ACHN (cell line): Measurements from ENCODE around the gene CTSK.
"Not testable (repeated sequence)": the region's sequence is repeated elsewhere in the genome, so short reads cannot be mapped to it uniquely, and the experiment has no call there.

ENCODE experiments used
- DNase-seq: peaks from one replicate; pipeline ENCODE4 v3.0.0-alpha.2; 2015
- in situ Hi-C: cut with HindIII; loops from 2 replicates; pipeline ENCODE4 v1.10.0; 2017; ENCODE audit warnings: low sequenced_read_pairs, low pct_ligation_motif_present, low pct_unique_long_range_greater_than_20kb

The CTSK gene

DNA sequence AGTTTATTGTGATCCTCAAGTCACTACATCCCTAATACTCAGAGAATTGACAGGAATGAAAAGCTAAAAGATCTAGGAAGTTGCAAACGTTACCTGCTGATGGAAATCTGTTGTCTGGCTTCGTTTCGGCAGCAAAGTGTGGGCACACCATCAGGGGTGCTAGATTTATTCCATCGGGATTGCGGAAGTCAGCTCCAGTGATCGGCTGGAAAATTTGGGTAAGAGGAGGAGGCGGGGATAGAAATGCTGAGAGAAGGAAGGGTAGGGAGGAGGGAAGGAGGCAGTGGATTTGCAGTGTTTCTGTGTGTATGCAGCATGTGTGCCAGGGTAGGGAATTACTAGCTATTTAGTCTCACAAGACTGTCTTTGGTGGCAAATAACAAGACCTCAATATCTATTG lies at the start of gene CTSK:
Gene CTSK (minus strand): TSS at position 140 of the 400 bp plus-strand sequence. CDS start 1,455 bp downstream, outside the sequence.
- no peak for DNase-seq
- in situ Hi-C loops: no loop called here

DNA sequence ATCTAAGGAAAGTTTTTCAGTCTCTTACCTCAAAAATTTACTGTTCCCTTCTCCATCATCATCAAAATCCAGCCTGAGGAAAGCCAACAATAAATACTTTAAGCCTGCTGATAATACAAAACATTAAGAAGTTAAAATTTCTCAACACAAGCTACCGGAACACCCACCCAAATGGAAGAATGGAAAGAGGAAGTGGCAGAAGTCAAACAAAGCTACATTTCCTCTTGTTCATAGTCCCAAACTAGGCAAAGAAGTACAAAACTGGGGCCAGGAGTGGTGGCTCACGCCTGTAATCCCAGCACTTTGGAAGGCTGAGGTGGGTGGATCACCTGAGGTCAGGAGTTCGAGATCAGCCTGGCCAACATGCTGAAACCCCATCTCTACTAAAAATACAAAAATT lies 44.7 kb upstream of the CTSK start:
- in situ Hi-C loops, DNase-seq: not testable (repeated sequence)

DNA sequence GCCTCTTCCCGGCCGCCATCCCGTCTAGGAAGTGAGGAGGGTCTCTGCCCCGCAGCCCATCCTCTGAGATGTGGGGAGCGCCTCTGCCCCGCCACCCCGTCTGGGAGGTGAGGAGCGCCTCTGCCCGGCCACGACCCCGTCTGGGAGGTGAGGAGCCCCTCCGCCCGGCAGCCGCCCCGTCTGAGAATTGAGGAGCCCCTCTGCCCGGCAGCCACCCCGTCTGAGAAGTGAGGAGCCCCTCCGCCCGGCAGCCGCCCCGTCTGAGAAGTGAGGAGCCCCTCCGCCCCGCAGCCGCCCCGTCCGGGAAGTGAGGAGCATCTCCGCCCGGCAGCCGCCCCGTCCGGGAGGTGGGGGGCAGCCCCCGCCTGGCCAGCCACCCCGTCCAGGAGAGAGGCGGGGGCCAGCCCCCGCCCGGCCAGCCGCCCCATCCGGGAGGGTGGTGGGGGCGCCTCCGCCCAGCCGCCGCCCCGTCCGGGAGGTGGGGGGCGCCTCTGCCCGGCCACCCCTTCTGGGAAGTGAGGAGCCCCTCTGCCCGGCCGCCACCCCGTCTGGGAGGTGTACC lies 42.8 kb upstream of the CTSK start:
- DNase-seq, in situ Hi-C loops: not testable (repeated sequence)

DNA sequence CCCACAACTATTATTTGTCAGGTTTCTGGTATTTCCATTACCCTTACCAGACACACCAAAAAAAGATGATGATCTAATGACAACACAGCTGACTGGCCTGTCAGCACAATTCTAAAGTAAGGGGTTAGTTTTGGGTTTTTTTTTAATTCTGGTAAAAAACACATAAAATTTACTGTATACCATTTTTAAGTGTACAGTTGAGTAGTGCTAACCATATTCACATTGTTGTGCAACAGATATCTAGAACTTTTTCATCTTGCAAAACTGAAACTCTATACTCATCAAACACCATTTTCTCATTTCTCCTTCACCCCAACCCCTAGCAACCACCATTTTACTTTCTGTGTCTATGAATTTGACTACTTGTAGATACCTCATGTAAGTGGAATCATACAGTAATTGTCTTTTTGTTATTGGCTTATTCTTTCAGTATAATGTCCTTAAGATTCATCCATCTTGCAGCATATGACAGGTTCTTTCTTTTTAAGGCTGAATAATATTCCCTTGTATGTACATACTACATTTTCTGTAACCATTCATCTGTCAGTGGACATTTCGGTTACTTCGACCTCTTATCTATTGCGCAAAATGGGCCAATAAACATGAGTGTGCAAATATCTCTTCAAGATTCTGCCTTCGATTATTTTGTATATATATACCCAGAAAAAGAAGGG lies 38.5 kb upstream of the CTSK start:
- in situ Hi-C loops: no loop called here
- no peak for DNase-seq

DNA sequence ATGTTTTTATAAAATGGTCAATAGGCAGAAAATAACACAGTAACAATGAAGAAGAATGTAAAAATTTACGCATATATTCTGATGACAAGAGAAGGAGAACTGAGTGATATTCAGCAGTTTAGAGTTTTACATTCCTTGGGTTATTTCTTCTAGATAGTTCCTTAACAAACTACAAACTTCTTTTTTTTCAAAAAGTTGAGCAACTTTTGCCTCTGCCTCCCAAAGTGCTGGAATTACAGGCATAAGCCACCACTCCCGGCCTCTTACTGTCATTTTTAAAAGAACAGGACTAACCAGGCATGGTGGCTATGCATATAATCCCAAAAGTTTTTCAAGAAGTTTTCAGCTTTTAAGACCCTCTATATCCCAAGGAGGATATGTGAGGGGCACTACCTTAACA lies 35.4 kb upstream of the CTSK start:
- in situ Hi-C loops: no loop called here

DNA sequence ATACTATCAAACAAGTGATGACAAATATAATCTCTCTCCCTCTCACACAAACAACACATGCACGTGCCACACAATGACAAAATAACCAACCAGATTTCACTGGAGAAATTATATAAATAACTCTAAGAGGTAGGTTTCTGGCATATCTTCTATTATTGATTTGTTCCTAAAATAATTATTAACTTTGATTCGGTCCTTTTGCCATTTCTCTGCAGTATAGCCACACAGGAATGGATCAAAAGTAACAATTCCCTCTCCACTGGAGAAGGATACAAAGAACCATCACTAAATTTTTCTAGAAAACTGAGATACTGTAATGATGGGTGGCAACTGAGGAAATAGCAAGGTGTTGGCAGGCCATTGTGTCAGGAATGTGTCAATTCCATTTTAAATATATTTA lies 34.9 kb upstream of the CTSK start:
- in situ Hi-C loops: no loop called here
- DNase-seq: no peak

More for the DNA sequence above, 35.4 kb upstream of the CTSK start:
- DNase-seq: no peak

DNA sequence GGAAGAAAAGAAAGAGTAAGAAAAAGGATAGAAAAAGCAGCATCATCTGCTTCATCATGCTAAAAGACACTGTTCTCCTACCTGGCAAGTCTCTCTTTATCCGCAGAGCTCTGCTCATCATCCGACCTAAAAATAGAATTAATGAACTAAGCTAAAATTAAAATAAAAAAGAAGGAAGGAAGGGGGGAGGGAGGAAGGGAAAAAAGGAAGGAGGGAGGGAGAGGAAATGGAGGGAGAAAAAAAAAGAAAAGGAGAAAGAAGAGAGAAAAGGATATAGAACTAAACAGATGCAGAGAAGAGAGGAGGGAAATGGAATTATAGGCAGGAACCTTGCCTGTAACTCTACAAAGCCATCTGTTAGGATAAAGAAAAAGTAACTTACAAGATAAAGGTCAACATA lies 34.3 kb upstream of the CTSK start:
- in situ Hi-C loops: no loop called here
- DNase-seq: no peak

DNA sequence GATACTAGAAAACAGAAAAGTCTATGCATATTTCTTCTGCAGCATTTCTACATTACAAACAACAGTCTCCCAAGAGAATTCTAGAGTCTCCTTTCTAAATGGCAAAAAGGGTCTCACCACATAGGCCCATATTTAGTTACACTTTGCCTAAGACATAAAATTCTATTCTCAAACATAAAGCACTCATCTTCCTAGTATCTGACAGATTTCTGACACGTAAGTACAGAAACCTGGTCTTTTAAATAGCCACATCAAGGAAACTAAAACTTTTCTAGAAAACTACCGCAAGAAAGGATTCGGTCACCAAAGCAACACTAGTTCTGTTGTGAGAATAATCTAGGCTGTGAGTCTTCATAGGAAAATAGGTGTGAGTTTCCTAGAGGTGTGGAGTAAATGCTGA lies 33.6 kb upstream of the CTSK start:
- in situ Hi-C loops: no loop called here
- no peak for DNase-seq

DNA sequence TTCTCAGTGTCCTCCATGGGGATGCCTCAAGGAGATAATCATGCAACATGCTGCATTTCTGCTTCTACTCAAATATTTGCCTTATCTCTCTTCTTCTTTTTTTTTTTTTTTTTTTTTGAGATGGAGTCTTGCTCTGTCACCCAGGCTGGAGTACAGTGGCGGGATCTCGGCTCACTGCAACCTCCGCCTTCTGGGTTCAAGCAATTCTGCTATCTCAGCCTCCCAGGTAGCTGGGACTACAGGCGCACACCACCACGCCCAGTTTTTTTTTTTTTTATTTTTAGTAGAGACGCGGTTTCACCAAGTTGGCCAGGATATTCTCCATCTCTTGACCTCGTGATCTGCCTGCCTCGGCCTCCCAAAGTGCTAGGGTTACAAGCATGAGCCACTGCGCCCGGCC lies 32.8 kb upstream of the CTSK start:
- in situ Hi-C loops, DNase-seq: not testable (repeated sequence)

DNA sequence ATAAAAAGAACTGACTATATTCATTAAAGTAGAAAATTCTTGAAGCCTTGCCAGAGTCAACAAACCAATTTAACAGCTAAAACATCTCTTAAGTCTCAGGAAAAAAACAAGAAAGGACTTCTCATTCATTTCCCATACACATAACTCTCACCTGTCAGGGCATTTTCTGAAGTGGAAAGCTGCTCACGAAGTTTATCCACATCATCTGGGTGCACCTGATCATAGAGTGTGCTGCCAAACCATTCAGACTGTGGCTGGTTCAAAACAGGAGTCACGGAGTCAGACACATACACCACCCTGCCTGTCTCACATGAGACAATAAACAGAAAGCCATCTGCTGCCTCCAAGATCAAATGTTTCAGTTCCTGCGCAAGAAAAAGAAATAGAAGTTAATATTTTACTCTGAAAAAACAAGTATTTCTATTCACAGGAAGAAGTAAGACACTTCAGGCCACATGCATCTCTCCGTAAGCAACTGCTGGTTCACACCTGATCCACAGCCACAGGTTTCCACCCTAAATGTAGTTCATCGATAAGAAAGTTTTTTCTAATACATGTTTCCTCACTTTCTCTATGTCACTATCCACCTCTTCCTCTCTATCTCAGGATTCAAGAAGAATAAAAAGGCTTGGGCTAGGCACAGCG lies 28.2 kb upstream of the CTSK start:
- in situ Hi-C loops: no loop called here
- no peak for DNase-seq

DNA sequence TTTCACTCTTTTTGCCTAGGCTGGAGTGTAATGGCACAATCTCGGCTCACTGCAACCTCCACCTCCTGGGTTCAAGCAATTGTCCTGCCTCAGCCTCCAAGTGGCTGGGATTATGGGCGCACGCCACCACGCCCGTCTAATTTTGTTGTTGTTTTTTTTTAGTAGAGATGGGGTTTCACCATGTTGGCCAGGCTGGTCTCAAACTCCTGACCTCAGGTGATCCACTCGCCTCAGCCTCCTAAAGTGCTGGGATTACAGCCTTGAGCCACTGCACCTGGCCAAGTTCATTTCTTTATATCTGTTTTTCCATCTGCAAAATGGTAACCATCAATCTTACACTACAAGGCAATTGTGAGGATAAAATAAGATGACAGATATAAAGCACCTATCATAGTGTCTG lies 25.9 kb upstream of the CTSK start:
- DNase-seq, in situ Hi-C loops: not testable (repeated sequence)

DNA sequence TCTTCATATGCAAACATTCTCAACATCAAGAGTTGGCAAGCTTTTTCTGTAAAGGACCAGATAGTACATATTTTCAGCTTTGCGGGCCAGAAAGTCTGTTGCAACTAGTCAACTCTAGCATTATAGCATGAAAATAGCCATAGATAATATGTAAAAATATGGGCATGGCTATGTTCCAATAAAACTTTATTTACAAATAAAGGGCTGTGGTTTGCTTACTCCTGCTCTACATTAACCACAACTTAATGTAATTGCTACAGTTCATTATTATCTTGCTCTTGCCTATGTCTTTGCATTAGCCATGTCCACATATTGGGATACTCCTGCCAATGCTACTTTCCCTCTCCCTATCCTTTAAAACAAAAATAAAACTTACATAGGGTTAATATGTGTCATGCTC lies 24.5 kb upstream of the CTSK start:
- no peak for DNase-seq
- in situ Hi-C loops: no loop called here

DNA sequence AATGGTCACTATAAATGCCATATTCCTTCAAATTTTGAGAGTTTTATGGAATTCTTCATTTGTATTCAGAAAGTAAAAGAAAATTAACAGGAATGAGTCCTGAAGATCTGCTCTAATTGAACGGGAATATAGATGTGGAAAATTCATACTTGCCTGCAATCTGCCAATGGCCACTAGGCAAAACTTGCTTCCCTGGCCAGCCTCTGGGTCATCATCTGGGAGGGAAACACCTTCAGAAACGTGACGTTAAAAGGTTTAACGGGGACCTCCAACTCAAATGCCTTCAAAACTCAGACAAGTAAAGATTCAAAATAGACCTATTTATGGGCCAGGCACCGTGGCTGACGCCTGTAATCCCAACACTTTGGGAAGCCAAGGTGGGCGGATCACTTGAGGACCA lies 21.7 kb upstream of the CTSK start:
- DNase-seq: peak; percentile 4
- in situ Hi-C loops: no loop called here

DNA sequence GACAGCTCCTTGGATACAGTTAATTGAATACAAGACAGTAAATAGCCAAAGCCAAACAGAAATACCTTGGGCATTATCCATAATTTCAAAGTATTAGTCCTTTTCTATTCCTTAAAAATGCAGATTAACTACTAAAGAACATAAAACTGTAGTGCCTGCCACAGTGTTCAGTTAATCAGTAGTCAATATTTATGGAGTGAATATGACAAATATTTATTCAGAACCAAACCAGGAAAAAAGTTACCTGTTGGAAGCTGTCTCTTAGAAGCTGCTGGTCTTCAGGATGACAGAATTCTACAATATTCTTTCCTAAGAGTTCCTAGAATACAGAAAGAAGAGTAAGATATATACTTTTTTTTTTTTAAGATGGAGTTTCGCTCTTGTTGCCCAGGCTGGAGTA lies 18.2 kb upstream of the CTSK start:
- no peak for DNase-seq
- in situ Hi-C loops: no loop called here

DNA sequence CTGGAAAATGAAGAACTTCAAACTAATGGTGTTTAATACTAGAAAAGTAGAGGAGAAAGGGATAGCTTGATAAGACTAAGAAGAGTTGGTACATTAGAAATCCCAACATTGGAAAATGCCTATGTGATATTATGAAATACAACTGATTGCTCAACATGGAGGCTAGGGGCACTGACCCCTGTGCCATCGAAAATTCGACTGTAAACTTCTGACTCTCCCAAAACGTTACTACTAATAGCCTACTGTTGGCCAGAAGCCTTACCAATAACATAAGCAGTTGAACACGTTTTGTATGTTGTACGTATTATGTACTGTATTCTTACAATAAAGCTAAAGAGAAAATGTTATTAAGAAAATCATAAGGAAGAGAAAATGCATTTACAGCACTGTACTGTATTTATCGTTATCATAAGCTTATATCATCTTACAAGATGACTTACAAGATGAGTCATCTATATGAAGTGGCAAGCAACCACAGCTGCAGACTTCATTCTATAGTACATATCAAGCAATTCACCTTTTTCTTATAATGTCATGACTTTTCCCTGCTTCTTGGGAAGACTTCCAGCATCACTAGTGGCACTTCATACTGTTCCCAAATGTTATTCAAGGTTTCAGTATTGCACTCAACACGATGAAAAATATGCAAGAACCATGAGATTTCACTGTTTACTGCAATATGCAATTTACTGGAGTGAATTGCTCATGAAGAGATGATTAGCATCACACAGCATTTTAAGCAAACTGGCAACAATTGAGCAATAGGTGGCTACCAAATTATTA lies 12.9 kb upstream of the CTSK start:
- in situ Hi-C loops: no loop called here
- no peak for DNase-seq

DNA sequence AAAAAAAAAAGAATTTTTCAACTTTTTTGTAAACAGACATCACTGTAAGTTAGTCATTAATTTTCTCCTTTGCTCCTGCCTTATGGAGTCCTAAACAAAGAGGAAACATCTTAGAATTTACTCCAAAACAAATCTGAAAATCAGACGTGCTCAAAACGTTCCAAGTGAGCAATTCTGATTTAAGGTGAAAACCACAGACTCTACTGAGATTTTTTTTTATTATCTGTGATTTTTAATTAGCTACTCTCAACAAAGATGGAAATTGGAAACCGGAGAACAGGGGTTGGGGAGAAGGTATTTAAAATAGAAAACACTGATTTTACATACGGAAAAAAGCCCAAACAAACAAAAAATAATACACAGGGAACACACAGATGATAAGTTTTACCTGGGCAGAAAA lies 7.8 kb upstream of the CTSK start:
- in situ Hi-C loops: no loop called here
- DNase-seq: no peak

DNA sequence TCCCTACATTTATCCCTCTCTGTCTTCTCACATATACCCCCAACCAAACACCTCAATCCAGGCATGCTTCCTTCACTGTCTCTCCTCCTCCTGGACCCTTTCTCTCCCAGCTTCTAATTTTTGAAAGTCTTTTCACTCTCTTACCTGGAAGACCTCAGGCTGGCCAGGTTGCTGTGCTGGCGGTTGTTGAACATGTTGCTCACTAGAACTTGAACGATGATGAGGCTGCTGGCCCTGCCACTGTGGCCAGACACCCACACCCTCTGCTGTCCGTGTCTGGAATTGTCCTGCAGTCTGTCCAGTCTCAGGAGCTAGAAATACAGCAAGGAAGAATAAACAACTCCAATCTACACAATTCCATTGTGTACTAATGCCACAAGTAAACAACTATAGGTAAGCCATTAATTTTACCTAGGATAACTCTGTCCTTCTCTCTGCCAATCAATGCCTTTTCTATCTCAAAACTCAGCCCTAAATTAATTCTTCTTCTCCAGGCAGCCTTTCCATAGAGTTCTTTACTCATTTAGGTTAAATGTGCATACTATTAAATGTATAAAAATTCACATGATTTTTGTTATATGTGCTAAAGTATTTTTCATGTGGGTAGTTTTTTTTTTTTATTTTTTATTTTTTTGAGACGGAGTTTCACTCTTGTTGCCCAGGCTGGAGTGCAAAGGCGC lies 5.1 kb upstream of the CTSK start:
- in situ Hi-C loops: no loop called here
- peak; percentile 64 for DNase-seq

DNA sequence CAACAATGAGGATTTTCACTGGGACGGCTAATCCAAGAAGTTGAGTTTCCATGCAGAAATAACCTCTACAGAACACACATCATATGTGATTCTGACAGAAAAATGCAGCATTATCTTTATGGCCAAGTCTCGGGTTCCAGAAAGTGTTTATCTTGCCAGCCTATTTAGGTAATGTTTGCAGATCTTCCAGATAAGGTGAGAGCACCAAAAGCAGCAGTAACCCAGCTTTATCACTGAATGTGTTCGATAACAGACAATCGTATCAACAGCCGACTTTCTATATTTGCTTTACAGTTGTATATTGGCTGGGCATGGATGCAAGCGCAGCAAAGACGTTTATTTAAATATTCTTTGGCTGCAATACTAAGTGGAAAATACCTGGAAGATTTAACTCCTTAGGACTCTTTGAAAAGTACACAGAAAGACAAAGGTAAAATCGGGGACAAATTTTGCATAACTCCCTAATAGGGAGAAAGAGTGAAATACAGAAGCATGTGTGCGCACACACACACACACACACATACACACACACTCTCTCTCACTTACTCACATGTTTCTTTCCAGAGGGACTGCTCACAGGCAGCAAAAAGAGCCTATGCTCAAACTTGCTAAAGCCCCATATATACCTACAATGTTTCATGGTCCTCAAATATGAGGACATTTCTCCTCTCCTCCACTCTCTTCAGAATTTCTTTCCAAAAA lies 3.0 kb upstream of the CTSK start:
- no peak for DNase-seq
- in situ Hi-C loops: no loop called here
